HK-2 (cell line): ENCODE measurements around the gene DEPDC5.
"Not testable (repeated sequence)": the region's sequence is repeated elsewhere in the genome, so short reads cannot be mapped to it uniquely, and the experiment has no call there.

Experiments used
- DNase-seq: peaks from one replicate; pipeline ENCODE4 v3.0.0-alpha.2; 2018; ENCODE audit not compliant: unreplicated experiment

DEPDC5 gene

GRCh38 chr22:31749636-31750364 lies 4.0 kb upstream of the DEPDC5 start, which contains the start of gene PRR14L:
Gene PRR14L (minus strand): TSS chr22:31750132. CDS start chr22:31738860, 11,272 bp downstream.
- DNase-seq, result peak; percentile 97

- no peak for DNase-seq
These were observed 3.2 kb upstream of the DEPDC5 start for GRCh38 chr22:31750365-31751284.

GRCh38 chr22:31752096-31752847 lies 1.5 kb upstream of the DEPDC5 start:
- no peak for DNase-seq

- DNase-seq, result peak; percentile 62
These were observed 700 bp upstream of the DEPDC5 start for GRCh38 chr22:31753005-31753633.

GRCh38 chr22:31754813-31755212 lies 994 bp downstream of the DEPDC5 start:
- DNase-seq, result no peak

GRCh38 chr22:31757265-31757664 lies 3.4 kb downstream of the DEPDC5 start:
- DNase-seq, result no peak

- not testable (repeated sequence) for DNase-seq
These were observed 5.0 kb downstream of the DEPDC5 start for GRCh38 chr22:31758860-31759259.

- DNase-seq, result no peak
These were observed 11.0 kb downstream of the DEPDC5 start for GRCh38 chr22:31764785-31765184.

GRCh38 chr22:31768422-31769059 lies 14.7 kb downstream of the DEPDC5 start:
- DNase-seq, result no peak

GRCh38 chr22:31773416-31773815 lies 19.6 kb downstream of the DEPDC5 start:
- no peak for DNase-seq

GRCh38 chr22:31776231-31776630 lies 22.4 kb downstream of the DEPDC5 start:
- no peak for DNase-seq

- DNase-seq, result no peak
These were observed 36.0 kb downstream of the DEPDC5 start for GRCh38 chr22:31789803-31790202.

- no peak for DNase-seq
These were observed 36.4 kb downstream of the DEPDC5 start for GRCh38 chr22:31790240-31790639.

- not testable (repeated sequence) for DNase-seq
These were observed 45.5 kb downstream of the DEPDC5 start for GRCh38 chr22:31799358-31799757.

- DNase-seq, result no peak
These were observed 46.2 kb downstream of the DEPDC5 start for GRCh38 chr22:31800065-31800464.

- DNase-seq, result not testable (repeated sequence)
These were observed 47.0 kb downstream of the DEPDC5 start for GRCh38 chr22:31800861-31801260.

- DNase-seq, result no peak
These were observed 48.8 kb downstream of the DEPDC5 start for GRCh38 chr22:31802575-31802974.

GRCh38 chr22:31806751-31807150 lies 52.9 kb downstream of the DEPDC5 start:
- no peak for DNase-seq

- no peak for DNase-seq
These were observed 59.3 kb downstream of the DEPDC5 start for GRCh38 chr22:31812977-31813605.

- DNase-seq, result not testable (repeated sequence)
These were observed 60.1 kb downstream of the DEPDC5 start for GRCh38 chr22:31813898-31814297.

- no peak for DNase-seq
These were observed 61.1 kb downstream of the DEPDC5 start for GRCh38 chr22:31814942-31815341.
